ENCODE data around the gene PCDH9. TPM values are rescaled to one million over a fixed set of nuclear protein-coding genes. Genes with fewer than 3 reads are reported as not detected.
A peak's percentile ranks its signal among the peaks of the same experiment; 100 is the strongest.

PCDH9 gene, protein sequence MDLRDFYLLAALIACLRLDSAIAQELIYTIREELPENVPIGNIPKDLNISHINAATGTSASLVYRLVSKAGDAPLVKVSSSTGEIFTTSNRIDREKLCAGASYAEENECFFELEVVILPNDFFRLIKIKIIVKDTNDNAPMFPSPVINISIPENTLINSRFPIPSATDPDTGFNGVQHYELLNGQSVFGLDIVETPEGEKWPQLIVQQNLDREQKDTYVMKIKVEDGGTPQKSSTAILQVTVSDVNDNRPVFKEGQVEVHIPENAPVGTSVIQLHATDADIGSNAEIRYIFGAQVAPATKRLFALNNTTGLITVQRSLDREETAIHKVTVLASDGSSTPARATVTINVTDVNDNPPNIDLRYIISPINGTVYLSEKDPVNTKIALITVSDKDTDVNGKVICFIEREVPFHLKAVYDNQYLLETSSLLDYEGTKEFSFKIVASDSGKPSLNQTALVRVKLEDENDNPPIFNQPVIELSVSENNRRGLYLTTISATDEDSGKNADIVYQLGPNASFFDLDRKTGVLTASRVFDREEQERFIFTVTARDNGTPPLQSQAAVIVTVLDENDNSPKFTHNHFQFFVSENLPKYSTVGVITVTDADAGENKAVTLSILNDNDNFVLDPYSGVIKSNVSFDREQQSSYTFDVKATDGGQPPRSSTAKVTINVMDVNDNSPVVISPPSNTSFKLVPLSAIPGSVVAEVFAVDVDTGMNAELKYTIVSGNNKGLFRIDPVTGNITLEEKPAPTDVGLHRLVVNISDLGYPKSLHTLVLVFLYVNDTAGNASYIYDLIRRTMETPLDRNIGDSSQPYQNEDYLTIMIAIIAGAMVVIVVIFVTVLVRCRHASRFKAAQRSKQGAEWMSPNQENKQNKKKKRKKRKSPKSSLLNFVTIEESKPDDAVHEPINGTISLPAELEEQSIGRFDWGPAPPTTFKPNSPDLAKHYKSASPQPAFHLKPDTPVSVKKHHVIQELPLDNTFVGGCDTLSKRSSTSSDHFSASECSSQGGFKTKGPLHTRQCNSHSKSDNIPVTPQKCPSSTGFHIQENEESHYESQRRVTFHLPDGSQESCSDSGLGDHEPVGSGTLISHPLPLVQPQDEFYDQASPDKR (N-terminal part only)
- 1 to 10 TPM; 1.6 to 3.9 (median 3.1) TPM for total RNA-seq
- long read RNA-seq: 0 reads

DNA sequence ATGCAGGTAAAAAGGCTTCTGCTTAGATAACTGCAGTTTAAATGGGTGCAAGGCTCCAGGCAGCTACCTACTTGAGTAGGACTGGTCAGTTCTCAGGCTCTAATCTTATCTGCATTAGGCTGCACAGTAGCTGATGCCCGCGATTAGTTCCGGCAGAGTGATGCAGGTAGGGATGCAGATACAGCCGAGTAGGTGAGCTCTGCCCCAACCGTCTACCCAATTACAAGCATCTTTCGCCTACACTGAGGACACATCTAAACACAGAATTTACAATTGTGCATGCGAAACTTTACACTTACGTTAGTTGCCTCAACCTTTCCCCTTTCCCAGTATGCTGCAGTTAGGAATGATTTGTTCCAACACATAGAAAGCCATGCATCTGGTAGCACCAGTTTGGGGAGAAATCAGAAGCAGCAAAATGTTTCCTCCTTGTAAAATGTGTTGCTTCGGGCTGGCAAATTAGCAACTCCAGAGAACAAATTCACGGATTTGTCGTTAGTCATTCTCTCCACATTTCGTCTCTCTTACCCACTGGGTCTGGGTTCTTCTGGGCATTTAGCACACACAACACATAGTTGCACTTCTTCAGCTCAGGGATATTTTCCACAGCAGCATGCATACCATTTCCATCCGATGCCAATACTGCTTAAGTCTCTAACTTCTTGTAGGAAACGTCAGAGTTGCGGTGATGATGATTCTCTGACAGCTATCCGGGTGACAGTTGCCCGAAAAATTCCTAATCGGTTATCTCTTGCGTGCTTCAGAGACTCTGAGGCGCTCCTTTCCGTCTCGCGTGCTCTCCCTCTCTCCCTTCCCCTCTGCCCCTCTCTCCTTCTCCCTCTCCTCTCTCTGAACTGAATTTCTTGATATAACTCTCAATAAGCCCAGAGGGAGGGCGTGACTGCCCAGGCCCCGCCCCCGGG lies at the start of gene PCDH9:
Gene PCDH9 (minus strand): TSS at position 856 of the 923 bp plus-strand sequence. CDS start 1,896 bp downstream, outside the sequence.
- Histone ChIP-seq H3K9me3 (no peaks in the 10 kb centered on the region), H3K4me1 (peaks cover 0 to 5% (median 0%) of the 10 kb centered on the region in 4 donors), H3K27ac (peak within 1 kb of the TSS; percentile 61 to 80 (median 67)), H3K36me3 (no peaks in the 10 kb centered on the region), H3K27me3 (no peaks in the 10 kb centered on the region), H3K4me3 (peak within 1 kb of the TSS; percentile 66 to 75 (median 69))
- TF ChIP-seq CTCF (IDR thresholded peaks at IDR 0.05) (no peak), POLR2A (IDR thresholded peaks at IDR 0.05) (peak; percentile 90)
- WGBS (ENCODE audit: insufficient coverage, low coverage, low lambda C conversion rate, missing lambda C conversion rate): 2% methylated on average over 24 of the region's 26 CpGs
- intact Hi-C loops (cut with DNase I): no loop called here
- DNase-seq: no peak
- ATAC-seq: no peak

GRCh38 chr13:67278235-67278634 lies 48.1 kb upstream of the PCDH9 start:
- no peak overlapping the region for H3K4me3 ChIP-seq
- WGBS (ENCODE audit: insufficient coverage, low coverage, low lambda C conversion rate, missing lambda C conversion rate): 35% methylated on average over 2 of the region's 2 CpGs
- H3K27ac ChIP-seq: no peak overlapping the region
- intact Hi-C loops (cut with DNase I): no loop called here
- no peaks in the 10 kb centered on the region for H3K4me1 ChIP-seq
- no peaks in the 10 kb centered on the region for H3K36me3 ChIP-seq
- no peak for TF ChIP-seq POLR2A (IDR thresholded peaks at IDR 0.05)
- TF ChIP-seq CTCF (IDR thresholded peaks at IDR 0.05): no peak
- H3K9me3 ChIP-seq: no peaks in the 10 kb centered on the region
- ATAC-seq (no peak), DNase-seq (no peak)
- H3K27me3 ChIP-seq: no peaks in the 10 kb centered on the region

DNA sequence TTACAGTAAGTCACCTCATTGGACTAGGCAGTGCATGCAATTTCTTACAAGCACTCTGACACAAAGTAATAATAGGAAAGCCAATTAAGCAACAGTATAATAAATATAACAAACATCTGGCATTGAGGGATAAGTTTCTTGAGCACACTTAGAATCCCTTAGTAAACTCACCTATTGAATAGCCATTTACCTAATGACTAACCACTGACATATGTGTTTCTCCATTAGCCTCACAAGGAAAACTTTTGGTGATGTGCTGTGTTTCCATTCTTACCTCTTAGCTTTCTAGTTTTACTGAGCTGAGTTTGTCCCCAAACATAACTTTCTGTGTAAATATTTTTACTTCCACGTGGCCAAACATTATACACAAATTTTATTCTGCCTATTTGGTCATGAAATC lies 47.4 kb upstream of the PCDH9 start:
- TF ChIP-seq POLR2A (IDR thresholded peaks at IDR 0.05) (no peak), CTCF (IDR thresholded peaks at IDR 0.05) (no peak)
- intact Hi-C loops (cut with DNase I): no loop called here
- Histone ChIP-seq H3K4me1 (no peaks in the 10 kb centered on the region), H3K9me3 (no peaks in the 10 kb centered on the region), H3K36me3 (no peaks in the 10 kb centered on the region), H3K27me3 (no peaks in the 10 kb centered on the region), H3K27ac (no peak overlapping the region), H3K4me3 (no peak overlapping the region)
- DNase-seq (no peak), ATAC-seq (no peak)
- WGBS (ENCODE audit: insufficient coverage, low coverage, low lambda C conversion rate, missing lambda C conversion rate): 21% methylated on average over 1 of the region's 1 CpG

Measured in right lobe of liver (tissue), 6 donors.